ENCODE results near the gene CDH22. TPM values are rescaled to one million over a fixed set of nuclear protein-coding genes. Genes with fewer than 3 reads are reported as not detected.

CDH22 gene
- total and polyA plus RNA-seq, 10 of the 15 experiments (the other 5 are each of a cell fraction or from before 2014, with no cell fraction given) = not detected

DNA sequence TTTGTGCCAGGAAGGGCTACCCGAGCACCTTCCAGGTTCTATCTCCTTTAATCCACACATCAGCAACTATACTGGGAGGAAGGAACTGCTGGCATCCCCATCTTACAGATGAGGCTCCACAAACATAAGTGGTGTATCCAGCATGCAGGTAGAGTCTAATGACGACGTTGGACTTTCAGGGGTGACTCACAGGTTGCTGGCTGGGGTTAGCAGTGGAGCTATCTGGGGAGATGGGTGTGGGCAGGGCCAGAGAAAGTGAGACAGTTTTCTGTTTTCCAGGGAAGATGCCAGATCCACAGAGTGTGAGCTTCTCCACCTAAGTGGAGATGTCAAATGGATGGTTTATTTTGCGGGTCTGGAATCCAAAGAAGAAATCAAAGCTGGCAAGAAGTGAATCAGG lies 31.8 kb downstream of the CDH22 start:
- in situ Hi-C loops (cut with MboI) (no loop called here), intact Hi-C loops (cut with micrococcal nuclease; ENCODE audit: unreplicated experiment) (no loop called here)
- 0% methylated on average over 4 of the region's 4 CpGs for WGBS (ENCODE audit: insufficient coverage, insufficient replicate concordance, low lambda C conversion rate, missing lambda C conversion rate)
- POLR2A ChIA-PET = no interaction called here
- DNase-seq (ENCODE audit: low read depth, low spot score) (no peak), ATAC-seq (no peak), FAIRE-seq (no peak)
- peaks cover 0 to 2% of the 10 kb centered on the region in 2 experiments; a peak in 2 of 4 replicates for H3K27me3 ChIP-seq (replicated peaks in 1 of 2; ENCODE audit: control insufficient read depth in 2 of 2, insufficient read depth in 2 of 2, low read length in 1 of 2)
- no peaks in the 10 kb centered on the region for H3K36me3 ChIP-seq (ENCODE audit: control insufficient read depth in 2 of 2, insufficient read depth in 2 of 2, low read length in 1 of 2)
- CTCF ChIA-PET = no interaction called here
- no peaks in the 10 kb centered on the region for H3K4me1 ChIP-seq (ENCODE audit: control insufficient read depth, insufficient read depth, low read length)
- RAD21 ChIA-PET (ENCODE audit: unreplicated experiment) = no interaction called here
- BruUV-seq (replicated peaks) = no TSS peak
- no peak overlapping the region for H3K27ac ChIP-seq (ENCODE audit: control insufficient read depth, insufficient read depth)
- no peaks in the 10 kb centered on the region for H3K9me3 ChIP-seq (replicated peaks; ENCODE audit: control insufficient read depth, insufficient read depth, low read length)
- no peaks in the 10 kb centered on the region for H3K79me2 ChIP-seq (ENCODE audit: control insufficient read depth, insufficient read depth, low read length)
- no peak overlapping the region for H2AFZ ChIP-seq (ENCODE audit: control insufficient read depth, low read depth, low read length)
- TF ChIP-seq, protein P1, sequence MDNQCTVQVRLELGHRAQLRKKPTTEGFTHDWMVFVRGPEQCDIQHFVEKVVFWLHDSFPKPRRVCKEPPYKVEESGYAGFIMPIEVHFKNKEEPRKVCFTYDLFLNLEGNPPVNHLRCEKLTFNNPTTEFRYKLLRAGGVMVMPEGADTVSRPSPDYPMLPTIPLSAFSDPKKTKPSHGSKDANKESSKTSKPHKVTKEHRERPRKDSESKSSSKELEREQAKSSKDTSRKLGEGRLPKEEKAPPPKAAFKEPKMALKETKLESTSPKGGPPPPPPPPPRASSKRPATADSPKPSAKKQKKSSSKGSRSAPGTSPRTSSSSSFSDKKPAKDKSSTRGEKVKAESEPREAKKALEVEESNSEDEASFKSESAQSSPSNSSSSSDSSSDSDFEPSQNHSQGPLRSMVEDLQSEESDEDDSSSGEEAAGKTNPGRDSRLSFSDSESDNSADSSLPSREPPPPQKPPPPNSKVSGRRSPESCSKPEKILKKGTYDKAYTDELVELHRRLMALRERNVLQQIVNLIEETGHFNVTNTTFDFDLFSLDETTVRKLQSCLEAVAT (IDR thresholded peaks at IDR 0.05) = no peak
- TF ChIP-seq NR2F1 (conservative IDR thresholded peaks at IDR 0.05) = no peak
- no peak for TF ChIP-seq PML (IDR thresholded peaks at IDR 0.05; ENCODE audit: low read length)
- no peak for TF ChIP-seq KAT2A (conservative IDR thresholded peaks at IDR 0.05; ENCODE audit: control insufficient read depth, low read depth, low read length)
- no peak for TF ChIP-seq MEF2A (IDR thresholded peaks at IDR 0.05; ENCODE audit: insufficient read depth, low read depth, low read length)
- TF ChIP-seq JUND (IDR thresholded peaks at IDR 0.05; ENCODE audit: low read depth, low read length) = no peak
- TF ChIP-seq, protein P2, sequence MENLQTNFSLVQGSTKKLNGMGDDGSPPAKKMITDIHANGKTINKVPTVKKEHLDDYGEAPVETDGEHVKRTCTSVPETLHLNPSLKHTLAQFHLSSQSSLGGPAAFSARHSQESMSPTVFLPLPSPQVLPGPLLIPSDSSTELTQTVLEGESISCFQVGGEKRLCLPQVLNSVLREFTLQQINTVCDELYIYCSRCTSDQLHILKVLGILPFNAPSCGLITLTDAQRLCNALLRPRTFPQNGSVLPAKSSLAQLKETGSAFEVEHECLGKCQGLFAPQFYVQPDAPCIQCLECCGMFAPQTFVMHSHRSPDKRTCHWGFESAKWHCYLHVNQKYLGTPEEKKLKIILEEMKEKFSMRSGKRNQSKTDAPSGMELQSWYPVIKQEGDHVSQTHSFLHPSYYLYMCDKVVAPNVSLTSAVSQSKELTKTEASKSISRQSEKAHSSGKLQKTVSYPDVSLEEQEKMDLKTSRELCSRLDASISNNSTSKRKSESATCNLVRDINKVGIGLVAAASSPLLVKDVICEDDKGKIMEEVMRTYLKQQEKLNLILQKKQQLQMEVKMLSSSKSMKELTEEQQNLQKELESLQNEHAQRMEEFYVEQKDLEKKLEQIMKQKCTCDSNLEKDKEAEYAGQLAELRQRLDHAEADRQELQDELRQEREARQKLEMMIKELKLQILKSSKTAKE (IDR thresholded peaks at IDR 0.05; ENCODE audit: low read depth, poor library complexity, severe bottlenecking) = no peak
- no peak for TF ChIP-seq TCF7 (IDR thresholded peaks at IDR 0.05; ENCODE audit: borderline replicate concordance)
- no peak for TF ChIP-seq RAD51 (IDR thresholded peaks at IDR 0.05)
- TF ChIP-seq POLR2AphosphoS2 (IDR thresholded peaks at IDR 0.05; ENCODE audit: low read depth, low read length) = no peak
- no peak for TF ChIP-seq KLF5 (IDR thresholded peaks at IDR 0.05; ENCODE audit: partially characterized antibody)
- TF ChIP-seq, protein P3, sequence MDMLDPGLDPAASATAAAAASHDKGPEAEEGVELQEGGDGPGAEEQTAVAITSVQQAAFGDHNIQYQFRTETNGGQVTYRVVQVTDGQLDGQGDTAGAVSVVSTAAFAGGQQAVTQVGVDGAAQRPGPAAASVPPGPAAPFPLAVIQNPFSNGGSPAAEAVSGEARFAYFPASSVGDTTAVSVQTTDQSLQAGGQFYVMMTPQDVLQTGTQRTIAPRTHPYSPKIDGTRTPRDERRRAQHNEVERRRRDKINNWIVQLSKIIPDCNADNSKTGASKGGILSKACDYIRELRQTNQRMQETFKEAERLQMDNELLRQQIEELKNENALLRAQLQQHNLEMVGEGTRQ (IDR thresholded peaks at IDR 0.05; ENCODE audit: borderline replicate concordance, low read depth, low read length) = no peak
- TF ChIP-seq EP300 (IDR thresholded peaks at IDR 0.05; ENCODE audit: borderline replicate concordance in 1 of 2, control insufficient read depth in 1 of 2, low read depth in 2 of 2, low read length in 2 of 2) = no peak
- TF ChIP-seq ZSCAN29 (IDR thresholded peaks at IDR 0.05) = no peak
- no peak overlapping the region for H3K9ac ChIP-seq (ENCODE audit: control insufficient read depth, insufficient read depth, low read length)
- H3K4me2 ChIP-seq (ENCODE audit: control insufficient read depth, insufficient read depth) = no peak overlapping the region
- H3K4me3 ChIP-seq = no peak overlapping the region
- H4K20me1 ChIP-seq (ENCODE audit: control insufficient read depth, insufficient read depth) = no peaks in the 10 kb centered on the region
- SMC1A ChIA-PET (ENCODE audit: uncharacterized antibody, unreplicated experiment) = no interaction called here

Data from GM12878 (cell line).